ENCODE measurements around the gene MED13L. TPM values are rescaled to one million over a fixed set of nuclear protein-coding genes. Genes with fewer than 3 reads are reported as not detected.

The MED13L gene
- total RNA-seq, 3 donors from 2014 or later = 248 to 387 (median 279) TPM

- Histone ChIP-seq H3K27ac (peak overlapping the region; percentile 67 to 89), H3K9me3 (no peaks in the 10 kb centered on the region), H3K27me3 (no peaks in the 10 kb centered on the region), H3K4me1 (peaks cover 5 to 11% of the 10 kb centered on the region in 2 donors), H3K4me3 (peak overlapping the region in 2 of 3 donors; percentile 33 to 55), H3K36me3 (no peaks in the 10 kb centered on the region)
- TF ChIP-seq POLR2AphosphoS5 (IDR thresholded peaks at IDR 0.05) (no peak), CTCF (IDR thresholded peaks at IDR 0.05) (no peak), POLR2A (IDR thresholded peaks at IDR 0.05) (no peak)
- intact Hi-C loops (cut with DNase I; ENCODE audit: low total_unique reads) = no loop called here
- DNase-seq (ENCODE audit: low spot score in 2 of 2) = peak in 1 of 2 donors; percentile 41
Measured at GRCh38 chr12:116318576-116319232, 41.2 kb upstream of the MED13L start.

GRCh38 chr12:116317986-116318575 is 40.6 kb upstream of the MED13L start:
- Histone ChIP-seq H3K9me3 (no peaks in the 10 kb centered on the region), H3K4me3 (peak overlapping the region in 2 of 3 donors; percentile 33 to 55), H3K36me3 (no peaks in the 10 kb centered on the region), H3K27me3 (no peaks in the 10 kb centered on the region), H3K4me1 (peaks cover 5 to 11% of the 10 kb centered on the region in 2 donors), H3K27ac (peak overlapping the region; percentile 67 to 89)
- intact Hi-C loops (cut with DNase I; ENCODE audit: low total_unique reads) = no loop called here
- no peak for TF ChIP-seq CTCF (IDR thresholded peaks at IDR 0.05)
- TF ChIP-seq POLR2A (IDR thresholded peaks at IDR 0.05) = no peak
- TF ChIP-seq POLR2AphosphoS5 (IDR thresholded peaks at IDR 0.05) = no peak
- peak in 1 of 2 donors; percentile 47 for DNase-seq (ENCODE audit: low spot score in 2 of 2)

- Histone ChIP-seq H3K27me3 (no peaks in the 10 kb centered on the region), H3K4me3 (no peak overlapping the region), H3K36me3 (no peaks in the 10 kb centered on the region), H3K4me1 (peaks cover 5 to 11% of the 10 kb centered on the region in 2 donors), H3K27ac (no peak overlapping the region), H3K9me3 (no peaks in the 10 kb centered on the region)
- intact Hi-C loops (cut with DNase I; ENCODE audit: low total_unique reads) = no loop called here
- no peak for DNase-seq (ENCODE audit: low spot score in 2 of 2)
- no peak for TF ChIP-seq CTCF (IDR thresholded peaks at IDR 0.05)
- no peak for TF ChIP-seq POLR2A (IDR thresholded peaks at IDR 0.05)
- TF ChIP-seq POLR2AphosphoS5 (IDR thresholded peaks at IDR 0.05) = no peak
Measured at GRCh38 chr12:116317139-116317538, 39.6 kb upstream of the MED13L start.

- H3K9me3 ChIP-seq = no peaks in the 10 kb centered on the region
- no peak overlapping the region for H3K4me3 ChIP-seq
- DNase-seq (ENCODE audit: low spot score in 2 of 2) = no peak
- H3K36me3 ChIP-seq = no peaks in the 10 kb centered on the region
- intact Hi-C loops (cut with DNase I; ENCODE audit: low total_unique reads) = no loop called here
- TF ChIP-seq POLR2AphosphoS5 (IDR thresholded peaks at IDR 0.05) (no peak), POLR2A (IDR thresholded peaks at IDR 0.05) (no peak), CTCF (IDR thresholded peaks at IDR 0.05) (no peak)
- no peak overlapping the region for H3K27ac ChIP-seq
- no peaks in the 10 kb centered on the region for H3K27me3 ChIP-seq
- H3K4me1 ChIP-seq = peaks cover 5% of the 10 kb centered on the region in 2 donors
Measured at GRCh38 chr12:116314477-116314876, 37.0 kb upstream of the MED13L start.

- TF ChIP-seq POLR2A (IDR thresholded peaks at IDR 0.05) (no peak), POLR2AphosphoS5 (IDR thresholded peaks at IDR 0.05) (no peak), CTCF (IDR thresholded peaks at IDR 0.05) (no peak)
- Histone ChIP-seq H3K4me1 (no peaks in the 10 kb centered on the region), H3K36me3 (no peaks in the 10 kb centered on the region), H3K4me3 (no peak overlapping the region), H3K27ac (no peak overlapping the region), H3K9me3 (no peaks in the 10 kb centered on the region), H3K27me3 (no peaks in the 10 kb centered on the region)
- no peak for DNase-seq (ENCODE audit: low spot score in 2 of 2)
- intact Hi-C loops (cut with DNase I; ENCODE audit: low total_unique reads) = no loop called here
Measured at GRCh38 chr12:116313194-116313927, 35.9 kb upstream of the MED13L start.

Data from breast epithelium (tissue), 4 donors.